ENCODE measurements around the gene KLHL26. TPM values are rescaled to one million over a fixed set of nuclear protein-coding genes. Genes with fewer than 3 reads are reported as not detected.

Gene KLHL26
- total RNA-seq, 1 donor from 2014 or later = 14.9 TPM

DNA sequence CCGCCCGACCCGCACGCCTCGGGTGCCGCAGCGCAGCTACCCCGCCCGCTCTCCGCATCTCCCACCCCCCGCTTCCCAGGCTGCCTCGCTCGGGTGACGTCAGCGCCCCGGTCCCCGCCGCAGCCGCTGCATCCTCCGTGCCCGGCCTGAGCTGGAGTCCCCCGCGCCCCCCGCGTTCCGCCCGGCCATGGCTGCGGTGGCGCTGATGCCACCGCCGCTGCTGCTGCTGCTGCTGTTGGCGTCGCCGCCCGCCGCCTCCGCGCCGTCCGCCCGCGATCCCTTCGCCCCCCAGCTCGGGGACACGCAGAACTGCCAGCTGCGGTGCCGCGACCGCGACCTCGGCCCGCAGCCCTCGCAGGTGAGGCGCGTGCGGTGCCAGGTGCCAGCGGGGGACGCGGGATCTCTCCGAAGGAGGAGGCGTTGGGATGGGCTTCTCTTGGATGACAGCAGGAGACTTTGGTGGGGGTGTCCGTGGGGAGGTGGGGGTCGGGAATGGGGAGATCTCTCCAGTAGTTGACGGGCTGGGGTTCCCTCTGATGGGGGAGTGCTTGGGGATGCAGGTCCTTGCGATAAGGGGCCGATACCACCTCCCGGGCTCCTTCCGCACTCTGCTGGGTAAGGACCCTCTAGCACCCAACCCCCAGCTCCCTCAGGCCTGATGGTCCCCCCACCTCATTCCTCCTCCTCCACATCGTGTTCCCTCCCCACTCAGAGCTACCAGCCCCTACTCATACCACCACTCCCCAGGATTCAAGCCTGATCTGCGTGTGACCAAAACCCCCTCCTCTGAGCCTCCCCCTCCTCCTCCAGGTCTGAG is 23.8 kb upstream of the KLHL26 start, which contains the start of gene TMEM59L:
Gene TMEM59L, plus strand, starts transcription at position 99 of the 817 bp plus-strand sequence. Its CDS starts 89 bp downstream, at position 188.
- DNase-seq (ENCODE audit: low spot score) = no peak

DNA sequence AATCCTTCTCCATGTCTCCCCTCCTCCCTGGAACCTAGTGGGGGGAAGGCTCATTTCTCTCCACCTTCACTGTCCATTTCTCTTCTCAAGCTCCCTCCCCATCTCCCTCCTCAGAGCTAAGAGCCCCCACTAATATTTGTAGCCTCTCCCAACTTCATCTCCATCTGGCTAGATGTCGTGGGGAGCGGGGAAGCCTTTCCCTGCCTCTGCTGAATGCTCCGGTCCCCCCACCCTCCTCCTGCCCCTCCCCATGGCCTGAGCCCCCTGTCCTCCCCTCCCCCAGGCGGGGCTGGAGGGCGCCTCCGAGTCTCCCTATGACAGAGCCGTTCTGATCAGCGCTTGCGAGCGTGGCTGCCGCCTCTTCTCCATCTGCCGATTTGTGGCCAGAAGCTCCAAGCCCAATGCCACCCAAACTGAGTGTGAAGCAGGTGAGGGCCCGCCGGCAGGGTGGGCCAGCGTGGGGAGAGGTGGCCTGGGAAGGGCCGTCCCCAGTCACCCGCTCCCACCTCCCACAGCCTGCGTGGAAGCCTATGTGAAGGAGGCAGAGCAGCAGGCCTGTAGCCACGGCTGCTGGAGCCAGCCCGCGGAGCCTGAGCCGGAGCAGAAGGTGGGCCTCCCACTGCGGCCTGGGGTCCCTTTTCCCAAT is 23.1 kb upstream of the KLHL26 start:
- DNase-seq (ENCODE audit: low spot score) = no peak

DNA sequence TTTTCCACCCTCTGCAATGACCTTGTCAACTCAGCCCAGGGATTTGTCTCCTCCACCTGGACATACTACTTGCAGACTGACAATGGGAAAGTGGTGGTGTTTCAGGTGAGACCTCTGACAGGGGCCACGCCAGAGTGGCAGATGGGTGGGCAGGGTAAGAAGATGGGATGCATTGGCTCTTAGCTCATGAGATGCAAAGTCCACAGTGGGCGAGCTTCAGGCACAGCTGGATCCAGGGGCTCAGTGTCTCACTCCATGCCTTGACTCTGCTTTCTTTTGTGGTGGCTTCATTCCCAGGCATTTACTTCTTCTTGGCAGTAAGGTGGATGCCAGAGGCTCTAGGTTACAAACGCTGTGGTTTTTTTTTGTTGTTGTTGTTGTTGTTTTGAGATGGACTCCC is 20.8 kb upstream of the KLHL26 start:
- DNase-seq (ENCODE audit: low spot score) = no peak

DNA sequence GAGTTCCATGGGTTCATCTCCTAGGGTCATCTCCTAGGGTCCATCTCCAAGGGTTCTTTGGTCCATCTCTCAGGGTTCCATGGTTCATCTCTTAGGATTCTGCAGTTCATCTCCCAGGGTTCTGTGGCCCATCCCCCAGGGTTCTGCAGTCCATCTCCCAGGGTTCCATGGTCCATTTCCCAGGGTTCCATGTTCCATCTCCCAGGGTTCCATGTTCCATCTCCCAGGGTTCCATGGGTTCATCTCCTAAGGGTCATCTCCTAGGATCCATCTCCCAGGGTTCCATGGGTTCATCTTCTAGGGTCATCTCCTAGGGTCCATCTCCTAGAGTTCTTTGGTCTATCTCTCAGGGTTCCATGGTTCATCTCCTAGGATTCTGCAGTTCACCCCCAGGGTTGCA is 19.3 kb upstream of the KLHL26 start:
- no peak for DNase-seq (ENCODE audit: low spot score)

DNA sequence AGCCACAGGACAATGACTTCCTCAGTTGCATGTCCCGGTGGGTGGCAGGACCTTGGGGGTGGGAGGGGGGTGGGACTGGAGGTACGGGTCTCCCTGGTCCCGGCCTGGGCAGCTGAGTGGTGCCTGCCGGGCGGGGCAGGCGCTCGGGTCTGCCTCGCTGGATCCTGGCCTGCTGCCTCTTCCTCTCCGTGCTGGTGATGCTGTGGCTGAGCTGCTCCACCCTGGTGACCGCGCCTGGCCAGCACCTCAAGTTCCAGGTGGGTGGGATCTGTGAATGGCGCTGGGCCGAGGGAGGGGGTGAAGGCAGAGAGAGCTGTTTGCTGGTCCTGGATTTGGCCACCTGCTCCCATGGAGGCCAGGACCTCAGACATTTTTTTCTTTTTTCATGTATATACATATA is 18.6 kb upstream of the KLHL26 start:
- no peak for DNase-seq (ENCODE audit: low spot score)

DNA sequence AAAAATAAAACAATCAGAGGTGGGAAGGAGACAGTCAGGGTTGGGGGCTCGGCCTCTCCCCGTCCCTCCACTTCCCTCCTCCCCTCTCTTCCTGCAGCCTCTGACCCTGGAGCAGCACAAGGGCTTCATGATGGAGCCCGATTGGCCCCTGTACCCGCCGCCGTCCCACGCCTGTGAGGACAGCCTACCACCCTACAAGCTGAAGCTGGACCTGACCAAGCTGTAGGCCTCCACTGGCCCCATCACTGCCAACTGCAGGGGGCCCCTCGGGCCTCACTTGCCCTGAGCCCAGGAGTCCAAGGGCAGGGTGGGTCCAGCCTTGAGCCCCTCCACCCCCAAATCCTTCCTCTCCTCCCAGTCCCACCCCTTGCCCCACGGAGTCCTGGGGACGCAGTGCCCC is 16.5 kb upstream of the KLHL26 start:
- no peak for DNase-seq (ENCODE audit: low spot score)

DNA sequence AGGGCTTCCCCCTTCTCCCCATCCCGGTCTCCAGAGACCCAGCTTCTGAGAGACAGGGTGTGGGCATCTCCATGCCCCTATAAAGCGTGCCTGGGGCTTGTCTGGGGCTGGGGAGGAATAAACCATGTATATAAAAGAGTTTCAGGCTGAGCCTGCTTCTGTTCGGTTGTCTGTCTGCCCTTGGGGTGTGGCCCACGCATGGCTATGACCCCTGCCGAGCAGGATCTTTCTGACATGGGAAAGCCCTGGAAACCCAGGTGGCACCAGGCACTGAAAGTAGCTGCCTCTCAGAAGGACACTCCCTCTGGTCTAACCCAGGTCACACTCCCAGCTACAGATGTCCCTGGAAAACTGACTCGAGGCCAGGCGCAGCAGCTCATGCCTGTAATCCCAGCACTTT is 15.9 kb upstream of the KLHL26 start:
- DNase-seq (ENCODE audit: low spot score) = no peak

DNA sequence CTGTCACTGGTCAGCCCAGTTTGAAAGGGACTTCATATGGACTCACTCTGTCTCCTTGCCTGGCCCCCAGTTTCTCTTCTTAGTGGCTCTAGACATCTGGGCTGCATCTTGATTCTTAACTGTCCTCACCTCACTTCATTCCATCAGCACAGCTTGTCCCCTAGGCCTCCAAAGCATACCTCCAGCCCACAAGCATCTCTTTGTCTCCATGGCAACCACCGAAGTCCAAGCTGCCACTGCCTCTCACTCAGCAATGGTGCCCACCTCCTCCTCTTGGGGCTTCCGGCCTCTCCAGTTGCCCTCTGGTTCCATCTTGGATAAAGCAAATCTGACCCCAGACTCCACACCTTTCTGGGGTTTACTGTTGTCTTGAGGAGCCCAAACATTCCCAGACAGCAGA is 9.9 kb upstream of the KLHL26 start:
- DNase-seq (ENCODE audit: low spot score) = no peak

DNA sequence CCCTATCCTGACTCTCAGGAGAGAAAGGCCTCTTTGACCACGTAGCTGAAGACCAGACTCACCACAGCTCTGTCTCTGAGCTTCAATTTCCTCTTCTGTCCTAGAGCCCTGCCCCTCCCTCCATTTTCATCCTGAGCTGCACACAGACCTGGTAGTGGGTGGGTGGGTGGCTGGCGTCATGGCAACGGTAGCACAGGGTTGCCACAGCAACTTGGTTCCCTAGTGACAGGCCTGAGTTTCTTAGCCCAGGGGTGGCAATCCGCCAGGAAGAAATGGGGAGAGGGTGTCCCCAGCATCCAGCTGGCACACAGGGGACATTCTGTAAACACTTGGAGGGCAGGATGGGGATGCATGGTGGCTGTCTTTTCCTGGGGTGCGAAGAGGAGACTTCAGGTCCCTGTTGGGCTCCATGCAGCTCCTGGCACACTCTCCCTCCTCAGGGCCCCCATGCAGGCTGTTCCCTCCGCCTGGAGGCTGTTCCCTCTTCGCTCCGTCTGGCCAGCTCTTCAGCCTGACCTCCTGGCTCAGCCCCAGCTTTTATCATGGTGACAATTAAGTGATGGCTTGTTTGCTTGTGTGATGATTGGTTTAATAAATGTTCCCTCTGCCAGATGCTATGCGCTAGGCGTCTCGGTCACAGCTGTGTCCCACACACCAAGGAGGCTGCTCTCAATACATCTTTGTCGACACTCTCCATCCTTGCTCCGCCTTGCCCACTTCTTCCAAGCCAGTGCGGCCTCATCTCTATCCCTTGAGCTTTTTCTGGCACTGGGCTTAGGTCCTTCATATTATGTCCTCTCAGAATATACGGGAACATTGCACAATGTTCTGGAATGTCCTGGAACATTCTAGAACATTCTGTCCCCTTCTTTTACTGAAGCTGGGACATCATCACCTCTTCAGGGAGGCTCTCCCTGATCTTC is 7.4 kb upstream of the KLHL26 start:
- DNase-seq (ENCODE audit: low spot score) = no peak

DNA sequence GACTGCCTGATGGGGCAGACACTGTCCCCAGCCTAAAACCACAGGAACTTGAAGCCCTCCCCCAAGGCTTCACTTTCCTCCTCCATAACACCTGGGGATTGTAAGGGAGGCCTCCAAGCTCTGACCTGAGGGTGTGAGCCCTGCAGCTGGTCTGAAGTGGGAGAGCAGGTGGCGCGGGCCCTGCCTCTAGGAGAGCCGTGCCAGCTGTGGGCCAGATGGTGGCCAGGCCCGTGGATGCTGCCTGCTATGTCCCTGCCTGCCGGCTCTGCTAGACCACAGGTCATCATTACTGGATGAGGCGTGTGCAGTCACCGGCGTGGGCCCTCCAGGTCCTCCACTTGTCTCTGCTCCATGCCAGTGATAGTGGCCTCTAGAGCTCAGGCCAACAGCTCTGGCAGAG is 3.5 kb upstream of the KLHL26 start:
- no peak for DNase-seq (ENCODE audit: low spot score)

DNA sequence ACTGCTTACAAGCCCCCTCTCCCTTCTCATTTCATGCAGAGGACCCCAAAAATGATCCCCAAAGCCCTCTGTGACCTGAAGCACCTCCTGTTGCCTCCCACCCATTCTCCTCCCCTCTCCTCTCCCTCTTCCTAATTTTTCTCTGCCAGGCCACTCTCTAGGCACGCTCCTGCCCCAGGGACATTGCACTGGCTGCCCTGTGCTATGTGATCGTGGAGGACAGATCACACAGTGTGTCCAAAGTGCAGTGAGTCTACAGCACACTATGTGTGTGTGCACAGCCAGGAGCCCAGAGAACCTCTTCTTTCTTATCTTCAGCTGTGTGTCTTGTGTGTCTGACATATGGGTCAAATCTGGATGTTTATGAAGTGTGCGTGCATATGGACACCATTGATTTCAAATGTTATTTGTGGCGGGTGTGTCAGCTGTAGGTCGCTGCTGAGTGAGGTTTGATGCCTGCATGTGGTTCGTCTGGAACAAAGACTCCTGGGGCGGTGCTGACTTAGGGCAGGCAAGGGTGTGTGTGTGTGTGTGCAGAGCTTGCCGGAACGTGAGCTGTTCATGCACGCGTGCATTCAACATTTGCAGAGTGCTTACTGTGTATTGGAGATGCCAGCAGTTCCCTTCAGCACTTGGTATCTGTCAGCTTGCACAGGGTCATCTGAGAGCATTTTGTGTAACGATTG is 2.1 kb upstream of the KLHL26 start:
- DNase-seq (ENCODE audit: low spot score) = no peak

DNA sequence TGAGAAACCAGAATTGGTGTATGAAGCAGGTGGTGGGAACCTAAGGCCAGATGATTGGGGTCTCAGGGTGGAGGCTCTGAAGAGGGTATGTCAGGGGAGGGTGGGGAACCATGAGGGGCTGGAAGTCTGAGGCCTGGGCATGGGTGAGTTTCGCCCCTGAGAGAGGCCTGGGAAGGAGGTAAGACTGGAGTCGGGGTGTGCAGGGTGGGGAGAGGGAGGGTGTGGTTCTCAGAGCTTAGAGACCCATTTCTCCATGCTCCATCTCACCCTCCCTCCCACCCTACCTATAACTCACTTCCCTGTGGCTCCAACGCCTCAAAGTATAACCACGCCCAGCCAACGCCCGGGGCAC is 1.0 kb upstream of the KLHL26 start:
- DNase-seq (ENCODE audit: low spot score) = no peak

DNA sequence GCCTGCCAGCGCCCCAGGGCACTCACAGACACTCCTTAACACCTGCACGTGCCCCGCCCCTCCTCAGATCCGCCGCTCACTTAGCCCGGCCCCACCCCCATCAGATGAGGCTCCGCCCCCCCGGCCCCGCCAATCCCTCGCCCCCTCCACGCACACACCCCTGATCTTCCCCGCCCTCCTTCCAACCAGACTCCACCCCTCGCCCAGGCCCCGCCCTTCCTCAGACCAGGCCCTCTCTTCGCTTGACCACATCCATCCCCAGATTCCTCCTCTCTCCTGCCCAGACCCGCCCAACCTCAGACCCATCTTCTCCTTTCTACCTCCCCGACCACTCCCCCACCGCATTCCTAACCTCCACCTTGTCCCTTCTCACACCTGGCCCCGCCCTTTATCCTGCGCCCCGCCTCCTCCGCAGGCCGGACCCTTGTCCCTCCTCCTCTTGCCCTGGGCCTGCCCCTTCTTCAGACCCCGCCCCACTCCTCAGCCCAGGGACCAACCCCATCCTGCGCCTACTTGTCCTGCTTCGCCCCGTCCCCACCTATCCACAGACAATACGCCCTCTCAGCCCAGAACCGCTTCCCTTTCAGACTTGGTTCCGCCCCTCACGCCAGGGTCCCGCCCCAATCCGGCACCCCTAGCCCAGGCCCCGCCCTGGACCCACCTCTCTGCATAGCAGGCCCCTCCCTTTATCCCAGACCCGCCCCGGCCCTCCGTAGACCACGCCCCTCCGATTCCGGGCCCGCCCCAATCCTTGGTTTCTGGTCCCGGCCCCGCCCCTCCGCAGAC is 452 bp upstream of the KLHL26 start:
- DNase-seq (ENCODE audit: low spot score) = peak; percentile 99

DNA sequence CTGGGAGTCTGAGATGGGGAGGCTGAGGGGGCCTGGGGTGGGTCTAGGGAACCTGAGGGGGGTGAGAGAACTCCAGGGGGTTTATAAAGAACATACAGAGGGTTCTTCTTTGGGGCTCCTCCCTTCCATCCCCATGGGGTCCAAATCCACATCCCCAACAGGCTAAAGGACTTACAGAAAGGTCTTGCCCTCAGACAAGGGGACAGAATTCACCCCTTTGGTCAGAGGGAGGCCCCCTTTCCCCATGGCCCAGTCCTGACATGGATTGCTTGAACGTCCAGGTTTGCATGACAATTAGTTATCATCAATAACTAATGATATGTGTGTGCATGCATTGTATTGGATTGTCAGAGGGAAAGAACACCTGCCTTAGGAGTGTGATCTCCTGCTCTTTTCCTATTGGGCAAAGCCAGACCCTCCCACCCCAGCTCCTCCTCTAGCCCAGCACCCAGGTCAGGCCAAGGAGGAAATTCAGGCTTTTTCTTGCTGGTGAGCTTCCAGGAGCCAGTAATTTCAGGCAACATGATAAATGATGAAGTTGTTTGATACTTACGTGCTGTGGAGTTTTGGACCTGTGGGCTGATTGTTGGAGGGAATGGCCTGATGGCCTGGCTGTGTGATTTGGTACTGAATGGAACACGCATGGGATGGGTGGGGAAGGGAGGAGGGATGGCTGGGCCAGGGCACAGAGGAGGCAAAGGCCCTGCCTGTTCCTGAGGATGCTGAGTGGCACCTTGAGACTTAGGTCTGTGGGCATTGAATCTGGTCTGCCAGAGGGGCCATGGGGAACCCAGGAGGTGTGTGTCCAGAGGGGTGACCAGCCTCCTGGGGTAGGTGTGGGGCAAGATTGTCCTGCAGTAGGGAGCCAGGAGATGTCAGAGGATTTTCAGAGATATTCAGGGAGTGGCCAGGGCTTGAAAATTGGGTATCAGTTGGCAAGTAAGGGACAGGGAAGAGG is 1.1 kb downstream of the KLHL26 start:
- DNase-seq (ENCODE audit: low spot score) = peak; percentile 71

DNA sequence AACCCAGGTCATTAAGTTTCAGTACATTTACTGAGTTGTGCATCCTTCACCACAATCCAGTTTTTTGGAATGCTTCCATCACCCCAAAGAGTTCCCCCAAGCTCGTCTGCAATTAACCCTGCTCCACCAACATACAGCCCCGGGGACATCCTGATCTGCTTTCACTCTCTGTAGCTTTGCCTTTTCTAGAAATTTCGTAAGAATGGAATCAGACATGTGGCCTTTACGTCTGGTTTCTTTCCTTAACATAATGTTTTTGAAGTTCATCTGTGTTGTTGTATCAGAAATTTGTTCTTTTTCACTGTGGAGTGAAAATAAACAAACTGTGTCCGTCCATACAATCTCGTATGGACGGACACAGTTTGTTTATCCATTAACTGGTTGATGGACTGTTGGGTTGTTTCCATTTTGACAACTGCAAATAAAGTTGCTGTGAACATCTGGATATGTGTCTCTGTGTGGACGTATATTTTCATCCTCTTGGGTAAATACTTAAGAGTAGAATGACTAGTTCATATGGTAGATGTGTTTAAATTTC is 2.9 kb downstream of the KLHL26 start:
- DNase-seq (ENCODE audit: low spot score) = no peak

DNA sequence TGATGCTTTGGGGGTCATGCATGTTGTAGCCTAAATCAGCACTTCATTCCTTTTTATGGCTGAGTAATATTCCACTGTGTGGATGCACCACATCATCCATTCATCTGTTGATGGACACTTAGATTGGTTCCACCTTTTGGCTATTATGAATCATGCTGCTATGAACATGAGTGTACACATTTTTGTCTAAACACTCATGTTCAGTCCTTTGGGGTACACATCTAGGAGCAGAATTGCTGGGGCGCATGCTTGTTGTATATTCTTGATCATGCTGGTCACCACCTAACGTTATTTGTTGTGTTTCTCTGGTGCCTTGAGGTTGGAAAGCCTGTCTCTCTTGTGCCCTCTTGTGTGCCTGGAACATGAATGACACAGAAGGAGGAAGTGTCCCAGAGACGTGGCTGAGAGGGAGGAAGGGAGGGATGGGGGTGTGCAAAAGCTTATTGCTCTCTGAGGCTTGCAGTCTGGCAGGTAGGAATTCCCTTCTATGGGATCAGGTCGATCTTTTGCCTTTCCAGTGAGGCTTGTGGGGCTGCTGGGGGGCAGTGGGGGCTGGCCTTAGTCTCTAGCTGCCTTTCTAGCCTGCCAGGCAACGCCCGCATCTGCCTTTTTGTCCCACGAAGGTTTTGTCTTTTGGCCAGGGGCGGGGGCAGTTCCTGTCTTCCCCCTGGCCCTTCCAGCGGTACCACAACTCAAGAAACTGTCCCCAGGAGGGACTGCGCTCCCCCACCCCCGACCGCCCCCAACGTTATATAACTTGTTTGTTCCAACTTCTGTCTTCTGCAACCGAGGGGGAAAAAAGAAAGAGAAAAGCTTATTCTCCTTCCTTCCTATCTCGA is 7.6 kb downstream of the KLHL26 start:
- DNase-seq (ENCODE audit: low spot score) = no peak

DNA sequence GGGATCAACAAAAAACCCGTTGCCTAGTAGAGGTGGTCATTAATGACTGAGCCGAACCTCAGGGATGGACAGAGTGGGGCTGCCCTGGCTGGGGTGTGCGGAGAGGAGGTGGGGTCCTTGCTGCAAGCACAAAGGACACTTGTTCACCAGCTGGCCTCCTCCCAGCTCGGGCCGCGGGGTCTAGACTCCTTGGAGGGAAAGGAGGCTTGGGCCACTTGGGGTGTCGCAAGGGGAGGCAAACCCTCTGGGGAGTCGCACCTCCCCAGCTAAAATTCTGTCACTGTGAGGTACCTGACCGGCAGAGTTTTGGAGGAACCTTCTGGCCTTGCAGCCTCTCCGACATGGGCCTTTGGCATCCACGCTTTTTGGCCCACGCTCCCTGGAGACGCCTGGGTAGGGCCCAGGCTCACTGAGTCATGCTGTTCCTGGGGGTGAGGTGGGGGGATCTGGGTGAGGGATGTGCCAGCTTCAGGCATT is 8.2 kb downstream of the KLHL26 start:
- DNase-seq (ENCODE audit: low spot score) = no peak
